Fibroblast of lung (primary cell): ENCODE data around the gene APBA1. TPM values are rescaled to one million over a fixed set of nuclear protein-coding genes. Genes with fewer than 3 reads are reported as not detected.

Experiments used
- DNase-seq, 2 donors: peaks; one replicate each; pipeline versions ENCODE4 v3.0.0 to v3.0.0-alpha.2; 2010; ENCODE audit warnings: low read depth in 2 of 2
- H2AFZ ChIP-seq: 2 replicates; pipeline ENCODE4 v1.5.1; 2012; ENCODE audit warnings: low read length, control low read depth, inconsistent platforms
- H3K27ac ChIP-seq: 2 replicates; pipeline ENCODE4 v1.5.1; 2011; ENCODE audit warnings: low read length, control low read depth; ENCODE audit not compliant: insufficient read depth
- H3K27me3 ChIP-seq: 2 replicates; pipeline ENCODE4 v1.5.1; 2011; ENCODE audit warnings: mild to moderate bottlenecking, low read length; ENCODE audit not compliant: control insufficient read depth, insufficient read depth
- H3K36me3 ChIP-seq: 2 replicates; pipeline ENCODE4 v1.5.1; 2011; ENCODE audit warnings: low read length; ENCODE audit not compliant: control insufficient read depth, insufficient read depth
- H3K4me1 ChIP-seq: 2 replicates; pipeline ENCODE4 v1.5.1; 2011; ENCODE audit warnings: low read length; ENCODE audit not compliant: control insufficient read depth, insufficient read depth; ENCODE audit errors: extremely low read depth
- H3K4me2 ChIP-seq: 2 replicates; pipeline ENCODE4 v1.5.1; 2011; ENCODE audit warnings: low read length, control low read depth; ENCODE audit not compliant: insufficient read depth; ENCODE audit errors: extremely low read depth
- H3K4me3 ChIP-seq, 4 experiments: fragments of 200-600 bp in 1 of 4; sonication (generic) in 1 of 4; replicated peaks in 1 of 4; 2 replicates each; pipeline ENCODE4 v1.5.1; 2011 to 2016; ENCODE audit warnings: low read length in 4 of 4, low read depth in 3 of 4, mild to moderate bottlenecking in 3 of 4, control low read depth in 2 of 4, inconsistent platforms in 1 of 4, mixed read lengths in 1 of 4; ENCODE audit not compliant: insufficient read depth in 1 of 4; ENCODE audit errors: control extremely low read depth in 1 of 4
- H3K79me2 ChIP-seq: 2 replicates; pipeline ENCODE4 v1.5.1; 2012; ENCODE audit warnings: mild to moderate bottlenecking, low read length, inconsistent platforms; ENCODE audit not compliant: control insufficient read depth, insufficient read depth
- H3K9ac ChIP-seq: 2 replicates; pipeline ENCODE4 v1.5.1; 2011; ENCODE audit warnings: mild to moderate bottlenecking, low read length, control low read depth; ENCODE audit not compliant: insufficient read depth
- H3K9me3 ChIP-seq: 2 replicates; pipeline ENCODE4 v1.5.1; 2012; ENCODE audit warnings: low read depth, low read length; ENCODE audit not compliant: control insufficient read depth, insufficient read depth
- H4K20me1 ChIP-seq: 2 replicates; pipeline ENCODE4 v1.5.1; 2011; ENCODE audit warnings: low read length; ENCODE audit not compliant: control insufficient read depth, insufficient read depth; ENCODE audit errors: extremely low read depth
- CTCF ChIP-seq, 2 donors: IDR thresholded peaks in 1 of 2; conservative IDR thresholded peaks in 1 of 2; 1 replicate in 1 of 2; 2 replicates in 1 of 2; pipeline ENCODE4 v1.5.1; 2011 to 2012; ENCODE audit warnings: low read length in 2 of 2, control low read depth in 1 of 2, inconsistent platforms in 1 of 2, low read depth in 1 of 2, mild to moderate bottlenecking in 1 of 2
- EZH2 ChIP-seq: IDR thresholded peaks from 2 replicates; pipeline ENCODE4 v1.5.1; 2012; ENCODE audit warnings: low read length, control low read depth, mild to moderate bottlenecking; ENCODE audit errors: missing control alignments
- polyA plus RNA-seq, 2 donors: library from polyadenylated mRNA; depleted of rRNA in 1 of 2; stranded (reverse) in 1 of 2; unstranded in 1 of 2; fragments of >200 nt; gene quantifications; 2 replicates each; pipeline ENCODE4 v1.2.1, GENCODE V29; 2011 to 2012; ENCODE audit warnings: missing spikeins in 1 of 2
- total RNA-seq: library from RNA; depleted of rRNA; stranded (reverse); fragments of >200 nt; gene quantifications from 2 replicates; pipeline ENCODE4 v1.2.1, GENCODE V29; 2014

The APBA1 gene
- total and polyA plus RNA-seq, 2 donors (not counting 1 experiment from before 2014, with no cell fraction given), result 5.0 to 8.8 TPM

DNA sequence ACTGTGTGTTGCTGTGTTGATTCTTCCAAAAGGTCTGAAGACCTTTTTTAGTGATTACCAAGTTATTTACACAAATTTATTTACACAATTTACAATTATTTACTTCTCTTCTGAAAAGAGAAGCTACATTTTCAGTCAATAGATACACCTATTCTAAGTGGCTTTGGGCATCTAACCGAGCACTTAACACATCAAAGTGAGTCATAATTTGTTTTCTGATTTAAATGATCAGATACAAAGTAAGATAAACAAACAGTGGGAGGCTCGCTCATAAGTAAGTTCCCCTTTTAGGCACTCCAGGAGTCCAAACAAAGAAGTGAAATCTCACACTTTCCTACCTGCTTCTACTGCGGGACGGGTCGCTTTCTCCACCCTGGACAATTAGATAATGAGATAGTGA is 90.2 kb downstream of the APBA1 start:
- no peak overlapping the region for H3K4me2 ChIP-seq
- no peaks in the 10 kb centered on the region for H3K36me3 ChIP-seq
- no peaks in the 10 kb centered on the region for H3K9me3 ChIP-seq
- no peak for TF ChIP-seq EZH2
- TF ChIP-seq CTCF (conservative IDR thresholded peaks at IDR 0.05 in 1 of 2, IDR thresholded peaks at IDR 0.05 in 1 of 2; ENCODE audit: low read depth in 1 of 2, low read length in 2 of 2), result no peak
- H4K20me1 ChIP-seq, result no peaks in the 10 kb centered on the region
- no peaks in the 10 kb centered on the region for H3K79me2 ChIP-seq
- no peak overlapping the region for H2AFZ ChIP-seq
- no peak overlapping the region for H3K27ac ChIP-seq
- H3K9ac ChIP-seq, result no peak overlapping the region
- DNase-seq, result no peak
- no peaks in the 10 kb centered on the region for H3K4me1 ChIP-seq
- H3K27me3 ChIP-seq, result no peaks in the 10 kb centered on the region
- no peak overlapping the region for H3K4me3 ChIP-seq

DNA sequence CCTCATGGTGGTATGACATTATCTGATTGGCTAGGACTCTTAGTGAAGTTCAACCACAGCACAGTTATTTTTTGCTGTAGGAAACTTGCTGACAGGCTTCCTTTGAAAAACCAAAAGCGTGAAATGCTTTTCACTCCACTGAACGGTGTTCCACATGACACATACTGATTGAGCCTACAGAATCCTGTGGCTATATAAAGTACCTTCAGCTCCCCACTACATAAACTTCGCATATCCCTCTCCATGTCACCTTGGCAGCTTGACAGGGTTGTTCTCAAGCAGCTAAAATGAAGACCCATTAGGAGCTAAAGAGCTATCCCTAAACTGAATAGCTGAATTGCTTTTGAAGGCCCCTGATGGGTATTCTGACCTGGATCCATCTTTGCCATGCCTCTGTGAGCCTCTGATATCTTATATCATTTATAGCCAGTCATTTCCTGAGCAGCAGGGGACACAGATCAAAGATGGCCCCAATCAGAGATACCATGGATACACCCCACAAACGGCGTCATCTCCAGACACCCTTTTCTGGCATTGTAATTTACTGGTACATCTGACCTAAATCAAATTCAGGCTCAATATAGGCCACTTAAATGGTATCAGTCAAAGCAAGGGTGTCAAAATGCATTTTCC is 91.5 kb downstream of the APBA1 start:
- no peak overlapping the region for H3K9ac ChIP-seq
- H3K27me3 ChIP-seq, result no peaks in the 10 kb centered on the region
- H2AFZ ChIP-seq, result no peak overlapping the region
- H3K36me3 ChIP-seq, result no peaks in the 10 kb centered on the region
- no peaks in the 10 kb centered on the region for H3K79me2 ChIP-seq
- H3K4me1 ChIP-seq, result no peaks in the 10 kb centered on the region
- no peak overlapping the region for H3K27ac ChIP-seq
- no peak for DNase-seq
- no peaks in the 10 kb centered on the region for H3K9me3 ChIP-seq
- H4K20me1 ChIP-seq, result no peaks in the 10 kb centered on the region
- TF ChIP-seq EZH2 (no peak), CTCF (conservative IDR thresholded peaks at IDR 0.05 in 1 of 2, IDR thresholded peaks at IDR 0.05 in 1 of 2; ENCODE audit: low read depth in 1 of 2, low read length in 2 of 2) (no peak)
- H3K4me3 ChIP-seq, result no peak overlapping the region
- H3K4me2 ChIP-seq, result no peak overlapping the region

- no peak for DNase-seq
- no peaks in the 10 kb centered on the region for H3K27me3 ChIP-seq
- no peak overlapping the region for H3K27ac ChIP-seq
- H3K4me1 ChIP-seq, result no peaks in the 10 kb centered on the region
- no peaks in the 10 kb centered on the region for H4K20me1 ChIP-seq
- H3K4me2 ChIP-seq, result no peak overlapping the region
- H2AFZ ChIP-seq, result no peak overlapping the region
- TF ChIP-seq EZH2 (no peak), CTCF (conservative IDR thresholded peaks at IDR 0.05 in 1 of 2, IDR thresholded peaks at IDR 0.05 in 1 of 2; ENCODE audit: low read depth in 1 of 2, low read length in 2 of 2) (no peak)
- H3K9ac ChIP-seq, result no peak overlapping the region
- H3K36me3 ChIP-seq, result no peaks in the 10 kb centered on the region
- no peaks in the 10 kb centered on the region for H3K9me3 ChIP-seq
- no peak overlapping the region for H3K4me3 ChIP-seq
- H3K79me2 ChIP-seq, result no peaks in the 10 kb centered on the region
These were observed 92.2 kb downstream of the APBA1 start for GRCh38 chr9:69579760-69580581.
